ENCODE measurements around the gene RGS16. TPM values are rescaled to one million over a fixed set of nuclear protein-coding genes. Genes with fewer than 3 reads are reported as not detected.

RGS16 gene
- total RNA-seq, 1 experiment from 2014 or later = 6.5 TPM

DNA sequence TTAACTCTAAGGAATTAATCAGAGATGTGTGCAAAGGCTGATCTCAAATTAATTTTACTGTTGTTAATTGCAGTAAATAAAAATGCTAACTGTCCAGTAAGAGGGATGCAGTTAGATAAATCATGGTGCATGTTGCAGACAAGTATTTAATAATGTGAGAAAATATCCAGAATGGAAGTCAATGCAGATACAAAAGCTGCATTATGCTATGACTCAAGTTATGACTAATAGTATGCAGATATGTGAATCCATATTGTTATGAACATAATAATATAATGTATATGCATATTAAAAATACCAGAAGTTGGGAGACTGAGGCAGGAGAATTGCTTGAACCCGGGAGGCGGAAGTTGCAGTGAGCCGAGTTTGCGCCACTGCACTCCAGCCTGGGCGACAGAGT is 36.6 kb downstream of the RGS16 start:
- ChIA-PET RAD21 (ENCODE audit: low non-redundant PET in 1 of 2, low total read pairs in 2 of 2, uncharacterized antibody in 2 of 2, unreplicated experiment in 2 of 2) (no interaction called here), POLR2A (no interaction called here), CTCF (no interaction called here)
- Histone ChIP-seq H3K4me2 (ENCODE audit: low read length) (no peak overlapping the region), H3K4me3 (replicated peaks in 1 of 2; ENCODE audit: low read depth in 1 of 2, low read length in 2 of 2) (no peak overlapping the region), H3K36me3 (ENCODE audit: control insufficient read depth in 1 of 2, insufficient read depth in 2 of 2, low read length in 2 of 2) (no peaks in the 10 kb centered on the region), H3K9me3 (ENCODE audit: control insufficient read depth in 1 of 2, insufficient read depth in 1 of 2, low read depth in 1 of 2, low read length in 2 of 2) (no peaks in the 10 kb centered on the region), H3K27ac (ENCODE audit: low read depth, low read length) (no peak overlapping the region), H3K79me2 (ENCODE audit: insufficient read depth, low read length) (no peaks in the 10 kb centered on the region), H3K4me1 (ENCODE audit: control insufficient read depth in 1 of 2, insufficient read depth in 2 of 2, low read length in 2 of 2) (no peaks in the 10 kb centered on the region), H2AFZ (ENCODE audit: low read depth, low read length, poor library complexity, severe bottlenecking) (no peak overlapping the region), H3K27me3 (ENCODE audit: insufficient read depth, low read length) (no peaks in the 10 kb centered on the region), H4K20me1 (ENCODE audit: insufficient read depth) (no peaks in the 10 kb centered on the region), H3K9ac (ENCODE audit: low read length) (no peak overlapping the region), H3K9me2 (ENCODE audit: insufficient read depth) (no peaks in the 10 kb centered on the region)
- intact Hi-C loops (cut with micrococcal nuclease) = no loop called here
- DNase-seq (ENCODE audit: low read depth, low spot score) (no peak), ATAC-seq (no peak)
- BruUV-seq (replicated peaks) = no TSS peak
- TF ChIP-seq ZNF274 (IDR thresholded peaks at IDR 0.05; ENCODE audit: low read depth, low read length) (no peak), YY1 (IDR thresholded peaks at IDR 0.05; ENCODE audit: extremely low read depth, insufficient replicate concordance, low read depth, low read length) (no peak), POLR2A (IDR thresholded peaks at IDR 0.05; ENCODE audit: borderline replicate concordance, extremely low read depth, insufficient read depth, insufficient read length) (no peak), FOSL1 (IDR thresholded peaks at IDR 0.05; ENCODE audit: low read depth) (no peak)
- TF ChIP-seq, protein P1, sequence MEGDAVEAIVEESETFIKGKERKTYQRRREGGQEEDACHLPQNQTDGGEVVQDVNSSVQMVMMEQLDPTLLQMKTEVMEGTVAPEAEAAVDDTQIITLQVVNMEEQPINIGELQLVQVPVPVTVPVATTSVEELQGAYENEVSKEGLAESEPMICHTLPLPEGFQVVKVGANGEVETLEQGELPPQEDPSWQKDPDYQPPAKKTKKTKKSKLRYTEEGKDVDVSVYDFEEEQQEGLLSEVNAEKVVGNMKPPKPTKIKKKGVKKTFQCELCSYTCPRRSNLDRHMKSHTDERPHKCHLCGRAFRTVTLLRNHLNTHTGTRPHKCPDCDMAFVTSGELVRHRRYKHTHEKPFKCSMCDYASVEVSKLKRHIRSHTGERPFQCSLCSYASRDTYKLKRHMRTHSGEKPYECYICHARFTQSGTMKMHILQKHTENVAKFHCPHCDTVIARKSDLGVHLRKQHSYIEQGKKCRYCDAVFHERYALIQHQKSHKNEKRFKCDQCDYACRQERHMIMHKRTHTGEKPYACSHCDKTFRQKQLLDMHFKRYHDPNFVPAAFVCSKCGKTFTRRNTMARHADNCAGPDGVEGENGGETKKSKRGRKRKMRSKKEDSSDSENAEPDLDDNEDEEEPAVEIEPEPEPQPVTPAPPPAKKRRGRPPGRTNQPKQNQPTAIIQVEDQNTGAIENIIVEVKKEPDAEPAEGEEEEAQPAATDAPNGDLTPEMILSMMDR (IDR thresholded peaks at IDR 0.05 in 2 of 3, conservative IDR thresholded peaks at IDR 0.05 in 1 of 3; ENCODE audit: borderline replicate concordance in 1 of 3, insufficient read depth in 1 of 3, low read depth in 2 of 3, low read length in 2 of 3) = no peak

DNA sequence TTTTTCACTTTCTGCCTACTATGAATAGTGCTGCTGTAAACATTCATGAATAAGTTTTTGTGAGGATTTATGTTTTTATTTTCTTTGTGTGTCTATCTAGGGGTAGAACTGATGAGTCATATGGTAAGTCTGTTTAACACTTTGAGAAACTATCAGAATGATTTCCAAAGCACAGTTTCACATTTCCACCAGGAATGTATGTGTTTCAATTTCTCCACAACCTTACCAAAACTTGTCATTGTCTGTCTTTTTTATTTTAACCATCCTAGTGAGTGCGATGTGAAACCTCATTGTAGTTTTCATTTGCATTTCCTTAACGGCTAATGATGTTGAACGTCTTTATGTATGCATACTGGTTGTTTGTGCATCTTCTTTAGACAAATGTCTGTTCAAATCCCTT is 38.7 kb downstream of the RGS16 start:
- ATAC-seq (no peak), DNase-seq (ENCODE audit: low read depth, low spot score) (no peak)
- no peak overlapping the region for H3K9ac ChIP-seq (ENCODE audit: low read length)
- H2AFZ ChIP-seq (ENCODE audit: low read depth, low read length, poor library complexity, severe bottlenecking) = no peak overlapping the region
- no peaks in the 10 kb centered on the region for H3K4me1 ChIP-seq (ENCODE audit: control insufficient read depth in 1 of 2, insufficient read depth in 2 of 2, low read length in 2 of 2)
- no peaks in the 10 kb centered on the region for H3K9me3 ChIP-seq (ENCODE audit: control insufficient read depth in 1 of 2, insufficient read depth in 1 of 2, low read depth in 1 of 2, low read length in 2 of 2)
- no peaks in the 10 kb centered on the region for H3K79me2 ChIP-seq (ENCODE audit: insufficient read depth, low read length)
- RAD21 ChIA-PET (ENCODE audit: low non-redundant PET in 1 of 2, low total read pairs in 2 of 2, uncharacterized antibody in 2 of 2, unreplicated experiment in 2 of 2) = no interaction called here
- POLR2A ChIA-PET = no interaction called here
- H3K36me3 ChIP-seq (ENCODE audit: control insufficient read depth in 1 of 2, insufficient read depth in 2 of 2, low read length in 2 of 2) = no peaks in the 10 kb centered on the region
- H3K4me3 ChIP-seq (replicated peaks in 1 of 2; ENCODE audit: low read depth in 1 of 2, low read length in 2 of 2) = no peak overlapping the region
- intact Hi-C loops (cut with micrococcal nuclease) = no loop called here
- CTCF ChIA-PET = no interaction called here
- H3K27ac ChIP-seq (ENCODE audit: low read depth, low read length) = no peak overlapping the region
- no peak overlapping the region for H3K4me2 ChIP-seq (ENCODE audit: low read length)
- no peaks in the 10 kb centered on the region for H3K27me3 ChIP-seq (ENCODE audit: insufficient read depth, low read length)
- no peaks in the 10 kb centered on the region for H4K20me1 ChIP-seq (ENCODE audit: insufficient read depth)
- no peaks in the 10 kb centered on the region for H3K9me2 ChIP-seq (ENCODE audit: insufficient read depth)
- no TSS peak for BruUV-seq (replicated peaks)
- TF ChIP-seq ELF1 (IDR thresholded peaks at IDR 0.05; ENCODE audit: borderline replicate concordance, low read depth) (no peak), EZH2 (IDR thresholded peaks at IDR 0.05) (no peak), CBX3 (IDR thresholded peaks at IDR 0.05; ENCODE audit: low read depth) (no peak), SRF (IDR thresholded peaks at IDR 0.05; ENCODE audit: low read depth) (no peak), TCF7L2 (IDR thresholded peaks at IDR 0.05; ENCODE audit: borderline replicate concordance, extremely low read depth, insufficient read depth, insufficient read length) (no peak), POLR2AphosphoS5 (IDR thresholded peaks at IDR 0.05; ENCODE audit: low read depth, low read length) (no peak), SP1 (IDR thresholded peaks at IDR 0.05; ENCODE audit: low read depth) (no peak)
- TF ChIP-seq, protein P2, sequence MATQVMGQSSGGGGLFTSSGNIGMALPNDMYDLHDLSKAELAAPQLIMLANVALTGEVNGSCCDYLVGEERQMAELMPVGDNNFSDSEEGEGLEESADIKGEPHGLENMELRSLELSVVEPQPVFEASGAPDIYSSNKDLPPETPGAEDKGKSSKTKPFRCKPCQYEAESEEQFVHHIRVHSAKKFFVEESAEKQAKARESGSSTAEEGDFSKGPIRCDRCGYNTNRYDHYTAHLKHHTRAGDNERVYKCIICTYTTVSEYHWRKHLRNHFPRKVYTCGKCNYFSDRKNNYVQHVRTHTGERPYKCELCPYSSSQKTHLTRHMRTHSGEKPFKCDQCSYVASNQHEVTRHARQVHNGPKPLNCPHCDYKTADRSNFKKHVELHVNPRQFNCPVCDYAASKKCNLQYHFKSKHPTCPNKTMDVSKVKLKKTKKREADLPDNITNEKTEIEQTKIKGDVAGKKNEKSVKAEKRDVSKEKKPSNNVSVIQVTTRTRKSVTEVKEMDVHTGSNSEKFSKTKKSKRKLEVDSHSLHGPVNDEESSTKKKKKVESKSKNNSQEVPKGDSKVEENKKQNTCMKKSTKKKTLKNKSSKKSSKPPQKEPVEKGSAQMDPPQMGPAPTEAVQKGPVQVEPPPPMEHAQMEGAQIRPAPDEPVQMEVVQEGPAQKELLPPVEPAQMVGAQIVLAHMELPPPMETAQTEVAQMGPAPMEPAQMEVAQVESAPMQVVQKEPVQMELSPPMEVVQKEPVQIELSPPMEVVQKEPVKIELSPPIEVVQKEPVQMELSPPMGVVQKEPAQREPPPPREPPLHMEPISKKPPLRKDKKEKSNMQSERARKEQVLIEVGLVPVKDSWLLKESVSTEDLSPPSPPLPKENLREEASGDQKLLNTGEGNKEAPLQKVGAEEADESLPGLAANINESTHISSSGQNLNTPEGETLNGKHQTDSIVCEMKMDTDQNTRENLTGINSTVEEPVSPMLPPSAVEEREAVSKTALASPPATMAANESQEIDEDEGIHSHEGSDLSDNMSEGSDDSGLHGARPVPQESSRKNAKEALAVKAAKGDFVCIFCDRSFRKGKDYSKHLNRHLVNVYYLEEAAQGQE (IDR thresholded peaks at IDR 0.05; ENCODE audit: low read depth) = no peak
- TF ChIP-seq, protein P1 (IDR thresholded peaks at IDR 0.05 in 2 of 3, conservative IDR thresholded peaks at IDR 0.05 in 1 of 3; ENCODE audit: borderline replicate concordance in 1 of 3, insufficient read depth in 1 of 3, low read depth in 2 of 3, low read length in 2 of 3) = no peak

Measured in HCT116 (cell line).